ENCODE measurements around the gene PRMT7. TPM values are rescaled to one million over a fixed set of nuclear protein-coding genes. Genes with fewer than 3 reads are reported as not detected.

Gene PRMT7
- total and polyA plus RNA-seq, 2 of the 8 experiments (the other 6 are each of a cell fraction or from before 2014, with no cell fraction given) = 48.2 to 49.3 TPM

DNA sequence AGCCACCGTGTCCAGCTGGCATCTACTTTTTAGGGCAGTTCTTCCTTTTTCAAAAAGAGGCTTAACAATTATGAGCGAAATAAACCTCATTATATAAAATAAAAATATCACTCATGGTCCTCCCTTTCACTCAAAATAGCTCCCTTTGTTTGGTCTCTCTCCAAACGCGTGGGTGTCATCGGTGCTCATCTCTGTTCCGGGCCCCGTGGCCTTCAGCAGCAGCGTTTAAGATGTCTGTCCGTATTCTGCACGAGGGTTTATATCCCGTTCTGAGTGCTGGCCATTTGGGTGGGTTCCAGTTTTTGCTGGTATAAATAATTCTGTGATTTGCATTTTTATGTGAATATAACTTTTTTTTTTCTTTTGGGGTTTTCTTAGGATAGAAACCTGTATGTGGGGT lies 33.4 kb downstream of the PRMT7 start (continued):
- TF ChIP-seq, protein P1, sequence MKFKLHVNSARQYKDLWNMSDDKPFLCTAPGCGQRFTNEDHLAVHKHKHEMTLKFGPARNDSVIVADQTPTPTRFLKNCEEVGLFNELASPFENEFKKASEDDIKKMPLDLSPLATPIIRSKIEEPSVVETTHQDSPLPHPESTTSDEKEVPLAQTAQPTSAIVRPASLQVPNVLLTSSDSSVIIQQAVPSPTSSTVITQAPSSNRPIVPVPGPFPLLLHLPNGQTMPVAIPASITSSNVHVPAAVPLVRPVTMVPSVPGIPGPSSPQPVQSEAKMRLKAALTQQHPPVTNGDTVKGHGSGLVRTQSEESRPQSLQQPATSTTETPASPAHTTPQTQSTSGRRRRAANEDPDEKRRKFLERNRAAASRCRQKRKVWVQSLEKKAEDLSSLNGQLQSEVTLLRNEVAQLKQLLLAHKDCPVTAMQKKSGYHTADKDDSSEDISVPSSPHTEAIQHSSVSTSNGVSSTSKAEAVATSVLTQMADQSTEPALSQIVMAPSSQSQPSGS (IDR thresholded peaks at IDR 0.05; ENCODE audit: low read length) = no peak
- no peak for TF ChIP-seq HDAC6 (IDR thresholded peaks at IDR 0.05; ENCODE audit: low read depth, low read length)
- no peak for TF ChIP-seq NANOG (IDR thresholded peaks at IDR 0.05; ENCODE audit: insufficient read depth, low read depth, low read length, poor library complexity, severe bottlenecking)
